A673 (cell line): ENCODE data around the gene GRM1.

Experiments used
- EZH2 ChIP-seq: fragments of 200-600 bp; sonication (generic); IDR thresholded peaks from 2 replicates; pipeline ENCODE4 v1.6.1; 2017; ENCODE audit warnings: borderline replicate concordance, low read depth, mild to moderate bottlenecking, mixed read lengths, antibody characterized with exemption, low read length; ENCODE audit not compliant: poor library complexity, severe bottlenecking
- TF ChIP-seq, protein P1 (sequence below): fragments of 300-800, 200-600 bp; sonication (generic); conservative IDR thresholded peaks from 2 replicates; pipeline ENCODE4 v1.5.1; 2017; ENCODE audit warnings: low read depth, mild to moderate bottlenecking, antibody characterized with exemption, low read length, moderate library complexity, mixed read lengths

DNA sequence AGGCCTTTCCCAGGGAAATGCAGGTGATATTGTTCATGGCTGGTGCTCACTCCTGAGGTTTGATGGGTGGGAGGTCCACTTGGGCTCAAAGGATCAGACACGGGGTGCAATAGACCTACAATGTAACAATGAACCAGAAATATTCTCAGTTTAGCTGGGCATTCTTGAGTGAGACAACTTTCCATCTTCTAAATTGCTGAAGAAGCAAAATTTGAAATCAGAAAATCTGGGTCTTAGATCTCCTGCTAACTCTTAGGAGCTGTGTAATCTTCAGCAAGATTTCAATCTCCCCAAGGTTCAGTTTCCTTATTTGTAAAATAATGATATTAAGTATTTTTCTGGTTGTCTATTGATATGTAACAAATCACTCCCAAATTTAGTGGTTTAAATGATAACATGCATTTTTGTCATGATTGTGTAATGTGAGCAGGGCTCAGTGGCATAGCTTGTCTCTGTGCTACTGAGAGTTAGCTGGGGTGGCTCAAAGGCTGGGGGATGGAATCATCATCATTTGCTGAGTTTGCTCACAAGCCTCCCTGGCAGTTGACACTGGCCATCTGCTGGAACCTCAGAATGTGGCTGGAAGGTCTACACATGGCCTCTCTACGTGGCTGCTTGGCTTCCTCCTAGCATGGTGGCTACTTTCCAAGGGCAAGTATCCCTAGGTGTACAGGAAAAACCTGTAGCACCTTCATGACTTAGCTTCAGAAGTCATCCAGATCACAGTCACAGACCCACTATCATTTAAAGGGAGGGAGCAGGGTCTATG is 98.8 kb downstream of the GRM1 start:
- TF ChIP-seq, protein P1, sequence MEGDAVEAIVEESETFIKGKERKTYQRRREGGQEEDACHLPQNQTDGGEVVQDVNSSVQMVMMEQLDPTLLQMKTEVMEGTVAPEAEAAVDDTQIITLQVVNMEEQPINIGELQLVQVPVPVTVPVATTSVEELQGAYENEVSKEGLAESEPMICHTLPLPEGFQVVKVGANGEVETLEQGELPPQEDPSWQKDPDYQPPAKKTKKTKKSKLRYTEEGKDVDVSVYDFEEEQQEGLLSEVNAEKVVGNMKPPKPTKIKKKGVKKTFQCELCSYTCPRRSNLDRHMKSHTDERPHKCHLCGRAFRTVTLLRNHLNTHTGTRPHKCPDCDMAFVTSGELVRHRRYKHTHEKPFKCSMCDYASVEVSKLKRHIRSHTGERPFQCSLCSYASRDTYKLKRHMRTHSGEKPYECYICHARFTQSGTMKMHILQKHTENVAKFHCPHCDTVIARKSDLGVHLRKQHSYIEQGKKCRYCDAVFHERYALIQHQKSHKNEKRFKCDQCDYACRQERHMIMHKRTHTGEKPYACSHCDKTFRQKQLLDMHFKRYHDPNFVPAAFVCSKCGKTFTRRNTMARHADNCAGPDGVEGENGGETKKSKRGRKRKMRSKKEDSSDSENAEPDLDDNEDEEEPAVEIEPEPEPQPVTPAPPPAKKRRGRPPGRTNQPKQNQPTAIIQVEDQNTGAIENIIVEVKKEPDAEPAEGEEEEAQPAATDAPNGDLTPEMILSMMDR, result no peak
- TF ChIP-seq EZH2, result no peak
